Right lobe of liver (tissue), 6 donors: ENCODE measurements around the gene SDHAF2. TPM values are rescaled to one million over a fixed set of nuclear protein-coding genes. Genes with fewer than 3 reads are reported as not detected.

Experiments used
- ATAC-seq, 4 donors: fragments of 200-7000 bp; cut with Tn5 transposase; one replicate each; pipeline ENCODE4 v1.9.1; 2020; ENCODE audit warnings: mild to moderate bottlenecking in 4 of 4, moderate library complexity in 4 of 4
- DNase-seq, 3 donors: peaks; one replicate each; pipeline ENCODE4 v3.0.0-alpha.2; 2020
- H3K27ac ChIP-seq, 3 donors: fragments of 200-600 bp; one replicate each; pipeline ENCODE4 v1.8.0; 2022
- H3K27me3 ChIP-seq, 2 donors: fragments of 200-600 bp; one replicate each; pipeline ENCODE4 v1.8.0; 2022
- H3K36me3 ChIP-seq, 4 donors: fragments of 200-600 bp; sonication (generic) in 1 of 4; one replicate each; pipeline versions ENCODE4 v1.5.1 to v1.8.0; 2017 to 2022; ENCODE audit warnings: control low read depth in 1 of 4
- H3K4me1 ChIP-seq, 4 donors: fragments of 200-600 bp; sonication (generic) in 1 of 4; one replicate each; pipeline versions ENCODE4 v1.5.1 to v1.8.0; 2017 to 2022; ENCODE audit warnings: control low read depth in 1 of 4
- H3K4me3 ChIP-seq, 3 donors: fragments of 200-600 bp; one replicate each; pipeline ENCODE4 v1.8.0; 2022
- H3K9me3 ChIP-seq, 4 donors: fragments of 200-600 bp; sonication (generic) in 1 of 4; one replicate each; pipeline versions ENCODE4 v1.5.1 to v1.8.0; 2017 to 2022; ENCODE audit warnings: control low read depth in 1 of 4
- CTCF ChIP-seq, 4 donors: fragments of 200-600 bp in 3 of 4; fragments of 450-650 bp in 1 of 4; IDR thresholded peaks; one replicate each; pipeline versions ENCODE4 v1.5.1 to v1.8.0; 2016 to 2022; ENCODE audit warnings: antibody characterized with exemption in 4 of 4, mild to moderate bottlenecking in 2 of 4
- POLR2A ChIP-seq: fragments of 450-650 bp; IDR thresholded peaks from one replicate; pipeline ENCODE4 v1.6.1; 2017; ENCODE audit warnings: antibody characterized with exemption, mild to moderate bottlenecking
- WGBS: methylation state at CpG from one replicate; pipeline ENCODE4 v1.1.6; 2018; ENCODE audit warnings: low coverage, low lambda C conversion rate; ENCODE audit not compliant: insufficient coverage; ENCODE audit errors: missing lambda C conversion rate; 5-methylcytosine and 5-hydroxymethylcytosine counted together
- intact Hi-C, 2 donors: fragments of 100-400 bp; cut with DNase I; formaldehyde crosslinking; loops; one replicate each; pipeline versions ENCODE4 v1.11.2 to v1.14.1; 2022
- total RNA-seq, 6 experiments: library from RNA; depleted of rRNA in 2 of 6; stranded (reverse); fragments of >200 nt in 2 of 6; fragmentation: NEBNext Ultra II Directional in 3 of 6; extraction: Animal tissue kit (Norgen Biotek cat#: 25700) in 3 of 6; gene quantifications; one replicate each; pipeline versions ENCODE4 v1.1.0 to v1.2.4, GENCODE V29; 2016 to 2023
- donor health status: DM: no; HTN: yes; CAD: no.
- donor health status: DM: no; HTN: no; CAD: no.
- donor health status: DM: no; HTN: no; CAD: no.
- donor health status: DM: no; HTN: yes; CAD: no.
- donor health status: DM: no; HTN: yes; CAD: no.

The SDHAF2 gene
- total RNA-seq, 6 experiments from 2014 or later = 17.7 to 62.5 (median 23.3) TPM

- 79% methylated on average over 3 of the region's 3 CpGs for WGBS
- ATAC-seq (no peak), DNase-seq (no peak)
- Histone ChIP-seq H3K27me3 (no peaks in the 10 kb centered on the region), H3K4me1 (peaks cover 0 to 3% (median 0%) of the 10 kb centered on the region in 4 donors), H3K4me3 (no peak overlapping the region), H3K27ac (no peak overlapping the region), H3K9me3 (no peaks in the 10 kb centered on the region), H3K36me3 (no peaks in the 10 kb centered on the region)
- TF ChIP-seq CTCF (IDR thresholded peaks at IDR 0.05) (no peak), POLR2A (no peak)
- intact Hi-C loops = loop anchor here in 1 of 2 donors (5.0 kb wide), 1 partner anchor 154 kb away; no protein-coding TSS in a partner anchor
Measured at GRCh38 chr11:61473370-61474012, 43.6 kb downstream of the SDHAF2 start.

GRCh38 chr11:61474013-61474643 lies 44.2 kb downstream of the SDHAF2 start:
- intact Hi-C loops = loop anchor here in 1 of 2 donors (5.0 kb wide), 1 partner anchor 153 kb away; no protein-coding TSS in a partner anchor
- ATAC-seq = no peak
- no peak overlapping the region for H3K27ac ChIP-seq

GRCh38 chr11:61475433-61475832 lies 45.5 kb downstream of the SDHAF2 start:
- Histone ChIP-seq H3K36me3 (no peaks in the 10 kb centered on the region), H3K9me3 (no peaks in the 10 kb centered on the region), H3K27ac (no peak overlapping the region), H3K4me1 (peaks cover 0 to 3% (median 0%) of the 10 kb centered on the region in 4 donors), H3K4me3 (no peak overlapping the region), H3K27me3 (no peaks in the 10 kb centered on the region)
- TF ChIP-seq CTCF (IDR thresholded peaks at IDR 0.05) = no peak
- TF ChIP-seq POLR2A = no peak
- WGBS = 100% methylated on average over 1 of the region's 1 CpG
- ATAC-seq = no peak
- intact Hi-C loops = loop anchor here (5.0 kb wide), 1 partner anchor 42 kb away; no protein-coding TSS in a partner anchor
- DNase-seq = no peak

More at GRCh38 chr11:61474013-61474643, 44.2 kb downstream of the SDHAF2 start:
- WGBS = 90% methylated on average over 5 of the region's 6 CpGs
- TF ChIP-seq CTCF (IDR thresholded peaks at IDR 0.05) = no peak
- TF ChIP-seq POLR2A = no peak
- H3K36me3 ChIP-seq = no peaks in the 10 kb centered on the region
- H3K9me3 ChIP-seq = no peaks in the 10 kb centered on the region
- DNase-seq = no peak
- no peak overlapping the region for H3K4me3 ChIP-seq
- no peaks in the 10 kb centered on the region for H3K27me3 ChIP-seq
- peaks cover 0 to 3% (median 0%) of the 10 kb centered on the region in 4 donors for H3K4me1 ChIP-seq

GRCh38 chr11:61476371-61476770 lies 46.4 kb downstream of the SDHAF2 start:
- Histone ChIP-seq H3K27ac (no peak overlapping the region), H3K27me3 (no peaks in the 10 kb centered on the region), H3K4me3 (no peak overlapping the region), H3K9me3 (no peaks in the 10 kb centered on the region), H3K36me3 (no peaks in the 10 kb centered on the region), H3K4me1 (peaks cover 0 to 3% (median 0%) of the 10 kb centered on the region in 4 donors)
- ATAC-seq (no peak), DNase-seq (no peak)
- WGBS = no CpG with 5 or more reads among the region's 3 CpGs
- no peak for TF ChIP-seq POLR2A
- TF ChIP-seq CTCF (IDR thresholded peaks at IDR 0.05) = no peak
- intact Hi-C loops = loop anchor here (5.0 kb wide), 1 partner anchor 41 kb away; no protein-coding TSS in a partner anchor
